ENCODE results near the gene FAT1.

GRCh38 chr4:186726426-186727168, 2.9 kb upstream of the FAT1 start:
- TF ChIP-seq, protein P1, sequence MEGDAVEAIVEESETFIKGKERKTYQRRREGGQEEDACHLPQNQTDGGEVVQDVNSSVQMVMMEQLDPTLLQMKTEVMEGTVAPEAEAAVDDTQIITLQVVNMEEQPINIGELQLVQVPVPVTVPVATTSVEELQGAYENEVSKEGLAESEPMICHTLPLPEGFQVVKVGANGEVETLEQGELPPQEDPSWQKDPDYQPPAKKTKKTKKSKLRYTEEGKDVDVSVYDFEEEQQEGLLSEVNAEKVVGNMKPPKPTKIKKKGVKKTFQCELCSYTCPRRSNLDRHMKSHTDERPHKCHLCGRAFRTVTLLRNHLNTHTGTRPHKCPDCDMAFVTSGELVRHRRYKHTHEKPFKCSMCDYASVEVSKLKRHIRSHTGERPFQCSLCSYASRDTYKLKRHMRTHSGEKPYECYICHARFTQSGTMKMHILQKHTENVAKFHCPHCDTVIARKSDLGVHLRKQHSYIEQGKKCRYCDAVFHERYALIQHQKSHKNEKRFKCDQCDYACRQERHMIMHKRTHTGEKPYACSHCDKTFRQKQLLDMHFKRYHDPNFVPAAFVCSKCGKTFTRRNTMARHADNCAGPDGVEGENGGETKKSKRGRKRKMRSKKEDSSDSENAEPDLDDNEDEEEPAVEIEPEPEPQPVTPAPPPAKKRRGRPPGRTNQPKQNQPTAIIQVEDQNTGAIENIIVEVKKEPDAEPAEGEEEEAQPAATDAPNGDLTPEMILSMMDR (IDR thresholded peaks at IDR 0.05; ENCODE audit: low read depth, low read length), result no peak
- TF ChIP-seq POLR2A (IDR thresholded peaks at IDR 0.05; ENCODE audit: extremely low read depth, insufficient read length) (no peak), MYC (IDR thresholded peaks at IDR 0.05; ENCODE audit: low read depth, low read length) (no peak)

All from NB4 (cell line).